Hepatocyte (in vitro differentiated cells): ENCODE measurements around the gene CETN3.

Experiments
- EZH2 ChIP-seq: fragments of 200-600 bp; sonication (generic); IDR thresholded peaks from 2 replicates; pipeline ENCODE4 v1.6.1; 2016; ENCODE audit warnings: antibody characterized with exemption, mild to moderate bottlenecking, borderline replicate concordance
- TF ChIP-seq, protein P1 (sequence below): fragments of 200-600 bp; sonication (generic); IDR thresholded peaks from 2 replicates; pipeline ENCODE4 v1.5.1; 2016; ENCODE audit warnings: antibody characterized with exemption, mild to moderate bottlenecking; ENCODE audit not compliant: poor library complexity

- TF ChIP-seq, protein P1, sequence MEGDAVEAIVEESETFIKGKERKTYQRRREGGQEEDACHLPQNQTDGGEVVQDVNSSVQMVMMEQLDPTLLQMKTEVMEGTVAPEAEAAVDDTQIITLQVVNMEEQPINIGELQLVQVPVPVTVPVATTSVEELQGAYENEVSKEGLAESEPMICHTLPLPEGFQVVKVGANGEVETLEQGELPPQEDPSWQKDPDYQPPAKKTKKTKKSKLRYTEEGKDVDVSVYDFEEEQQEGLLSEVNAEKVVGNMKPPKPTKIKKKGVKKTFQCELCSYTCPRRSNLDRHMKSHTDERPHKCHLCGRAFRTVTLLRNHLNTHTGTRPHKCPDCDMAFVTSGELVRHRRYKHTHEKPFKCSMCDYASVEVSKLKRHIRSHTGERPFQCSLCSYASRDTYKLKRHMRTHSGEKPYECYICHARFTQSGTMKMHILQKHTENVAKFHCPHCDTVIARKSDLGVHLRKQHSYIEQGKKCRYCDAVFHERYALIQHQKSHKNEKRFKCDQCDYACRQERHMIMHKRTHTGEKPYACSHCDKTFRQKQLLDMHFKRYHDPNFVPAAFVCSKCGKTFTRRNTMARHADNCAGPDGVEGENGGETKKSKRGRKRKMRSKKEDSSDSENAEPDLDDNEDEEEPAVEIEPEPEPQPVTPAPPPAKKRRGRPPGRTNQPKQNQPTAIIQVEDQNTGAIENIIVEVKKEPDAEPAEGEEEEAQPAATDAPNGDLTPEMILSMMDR, result no peak
- no peak for TF ChIP-seq EZH2
Observed at GRCh38 chr5:90398726-90399125, 10.8 kb downstream of the CETN3 start.
